HPDE6-E6E7 (cell line): Measurements from ENCODE around the gene DDX39B.
A peak's percentile ranks its signal among the peaks of the same experiment; 100 is the strongest.
"Not testable (repeated sequence)": the region's sequence is repeated elsewhere in the genome, so short reads cannot be mapped to it uniquely, and the experiment has no call there.

Source experiments
- DNase-seq: peaks from one replicate; pipeline ENCODE4 v3.0.0; 2011; ENCODE audit warnings: missing footprints; ENCODE audit errors: extremely low spot score

DDX39B gene

GRCh38 chr6:31541658-31542521 is at the start of gene DDX39B:
TSS of gene DDX39B (minus strand) at chr6:31542003. CDS start at chr6:31540532, 1,471 bp downstream.
- DNase-seq = peak; percentile 93

GRCh38 chr6:31590691-31591090 is 48.9 kb upstream of the DDX39B start:
- not testable (repeated sequence) for DNase-seq

DNA sequence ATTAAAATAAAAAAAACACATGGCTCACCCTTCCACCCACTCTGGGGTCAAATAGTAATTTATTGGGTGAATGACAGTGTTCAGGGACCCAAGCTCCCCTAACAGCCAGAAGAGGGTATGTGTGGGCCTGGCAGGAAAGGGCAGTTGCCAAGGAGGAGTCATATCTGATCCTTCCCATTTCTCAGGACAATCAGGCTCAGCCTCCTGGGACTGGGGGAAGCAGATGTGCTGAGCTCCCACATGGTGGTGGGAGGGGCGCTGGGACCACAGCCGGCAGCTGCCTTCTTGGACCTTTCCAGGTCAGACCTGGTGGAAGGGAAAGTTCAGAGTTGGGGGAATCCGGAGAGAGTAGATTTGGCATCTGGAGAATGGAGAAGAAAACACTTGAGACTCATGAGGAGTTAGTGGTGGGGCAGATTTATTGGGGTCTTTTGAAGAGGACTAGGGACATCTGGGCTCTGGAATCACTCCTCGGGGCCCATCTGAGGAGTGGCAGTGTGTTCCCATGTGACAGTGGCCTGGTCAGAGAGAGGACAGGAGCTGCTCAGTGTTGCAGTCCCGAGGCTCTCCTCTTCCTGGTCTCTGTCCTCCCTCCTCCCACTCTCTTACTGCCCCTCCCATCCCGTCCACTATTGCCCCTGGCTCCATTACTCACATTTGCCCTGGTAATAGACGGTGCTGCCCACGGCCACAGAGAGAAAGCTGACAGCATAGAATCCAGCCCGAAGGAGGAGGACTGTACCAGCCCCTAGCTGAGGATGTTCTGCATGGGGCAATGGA is 47.3 kb upstream of the DDX39B start:
- DNase-seq = no peak

DNA sequence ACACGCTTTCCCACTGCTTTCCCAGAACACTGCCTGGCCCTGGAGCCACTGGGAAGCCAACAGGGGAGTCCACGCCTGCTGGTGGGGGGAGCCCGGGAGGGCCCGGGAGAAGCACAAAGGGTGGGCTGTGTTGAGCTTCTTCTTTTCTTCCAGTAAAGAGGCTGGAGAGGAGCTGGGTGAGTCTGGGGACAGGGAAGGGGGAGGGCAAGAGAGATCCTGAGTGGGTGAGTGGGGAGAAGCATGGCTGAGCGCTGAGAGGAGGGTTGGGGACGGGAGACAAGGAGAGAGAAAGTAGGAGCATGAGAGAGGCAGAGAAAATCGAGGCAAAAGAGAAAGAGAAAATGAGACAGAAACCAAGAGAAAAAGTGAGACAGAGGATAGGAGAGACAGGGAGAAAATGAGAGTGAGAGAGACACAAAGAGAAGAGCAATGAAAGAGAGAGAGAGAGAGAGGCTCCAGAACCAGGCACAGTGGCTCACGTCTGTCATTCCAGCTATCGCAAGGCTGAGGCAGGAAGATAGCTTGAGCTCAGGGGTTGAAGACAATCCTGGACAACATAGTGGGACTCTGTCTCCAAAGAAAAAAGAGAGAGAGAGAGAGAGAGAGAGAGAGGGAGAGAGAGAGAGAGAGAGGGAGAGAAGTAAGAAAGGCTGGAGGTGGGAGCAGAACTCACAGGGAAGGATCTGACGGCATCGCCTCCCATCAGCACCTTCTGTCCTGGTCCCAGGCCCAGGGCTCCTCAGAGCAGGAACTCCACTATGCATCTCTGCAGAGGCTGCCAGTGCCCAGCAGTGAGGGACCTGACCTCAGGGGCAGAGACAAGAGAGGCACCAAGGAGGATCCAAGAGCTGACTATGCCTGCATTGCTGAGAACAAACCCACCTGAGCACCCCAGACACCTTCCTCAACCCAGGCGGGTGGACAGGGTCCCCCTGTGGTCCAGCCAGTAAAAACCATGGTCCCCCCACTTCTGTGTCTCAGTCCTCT is 46.3 kb upstream of the DDX39B start:
- no peak for DNase-seq

DNA sequence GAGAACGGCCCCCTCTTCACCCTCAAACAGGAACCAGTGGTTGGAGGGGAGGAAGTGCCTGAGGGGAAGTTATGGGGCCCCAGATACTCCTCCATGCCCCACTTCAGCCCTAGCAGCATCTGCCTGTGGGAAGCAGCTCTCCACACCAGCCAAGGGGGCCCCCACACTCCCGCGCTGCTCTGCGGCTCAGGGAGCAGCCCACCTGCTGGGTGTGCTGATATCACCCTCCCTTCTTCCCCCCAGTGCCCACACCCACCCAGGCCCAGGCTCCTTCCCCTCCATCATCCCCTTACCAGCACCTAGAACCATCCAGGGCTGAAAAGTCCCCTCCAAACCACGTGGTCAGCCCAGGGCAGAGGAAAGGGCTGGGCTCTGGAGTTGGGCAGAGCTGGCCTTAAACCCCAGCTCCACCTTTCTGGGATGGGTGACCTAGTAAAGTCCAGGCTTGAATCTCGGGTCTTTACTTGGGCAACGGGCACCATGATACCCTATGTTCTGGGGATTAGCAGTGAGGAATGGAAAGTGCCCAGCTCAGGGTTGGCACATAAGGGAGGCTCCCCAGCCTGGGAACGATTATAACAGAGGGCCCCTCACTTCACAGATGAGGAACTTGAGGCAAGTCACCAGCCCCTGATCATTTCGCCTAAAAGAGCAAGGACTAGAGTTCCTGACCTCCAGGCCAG is 44.9 kb upstream of the DDX39B start:
- DNase-seq = no peak

- DNase-seq = no peak
Observed at GRCh38 chr6:31586008-31586407, 44.2 kb upstream of the DDX39B start, which contains the start of gene LST1. TSS of gene LST1 (plus strand) at chr6:31586277. CDS start at chr6:31587300, 1,023 bp downstream.

- no peak for DNase-seq
Observed at GRCh38 chr6:31585491-31585890, 43.7 kb upstream of the DDX39B start.

DNA sequence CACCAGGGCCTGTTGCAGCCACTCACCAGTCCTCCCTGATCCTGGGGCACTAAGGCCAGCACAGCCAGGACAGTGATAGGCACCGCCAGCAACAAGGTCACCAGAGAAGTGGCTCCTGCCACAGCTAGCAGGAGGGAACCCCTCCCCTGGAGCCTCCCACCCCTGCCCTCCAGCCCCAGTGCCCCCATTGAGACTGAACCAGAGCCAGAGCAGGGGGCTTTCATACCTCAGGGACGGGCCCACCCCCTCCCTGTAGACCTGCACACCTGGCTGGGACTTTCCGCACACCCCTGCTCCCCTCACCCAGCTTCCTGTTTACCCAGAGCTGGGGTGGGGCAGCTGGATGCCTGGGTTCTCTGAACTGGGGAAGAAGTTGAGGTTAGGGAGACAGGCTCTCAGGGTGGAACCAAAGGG is 40.4 kb upstream of the DDX39B start, which contains the start of gene LTB:
Gene LTB, minus strand, starts transcription at position 195 of the 414 bp plus-strand sequence. Its CDS starts 7 bp downstream, at position 188.
- DNase-seq = no peak

DNA sequence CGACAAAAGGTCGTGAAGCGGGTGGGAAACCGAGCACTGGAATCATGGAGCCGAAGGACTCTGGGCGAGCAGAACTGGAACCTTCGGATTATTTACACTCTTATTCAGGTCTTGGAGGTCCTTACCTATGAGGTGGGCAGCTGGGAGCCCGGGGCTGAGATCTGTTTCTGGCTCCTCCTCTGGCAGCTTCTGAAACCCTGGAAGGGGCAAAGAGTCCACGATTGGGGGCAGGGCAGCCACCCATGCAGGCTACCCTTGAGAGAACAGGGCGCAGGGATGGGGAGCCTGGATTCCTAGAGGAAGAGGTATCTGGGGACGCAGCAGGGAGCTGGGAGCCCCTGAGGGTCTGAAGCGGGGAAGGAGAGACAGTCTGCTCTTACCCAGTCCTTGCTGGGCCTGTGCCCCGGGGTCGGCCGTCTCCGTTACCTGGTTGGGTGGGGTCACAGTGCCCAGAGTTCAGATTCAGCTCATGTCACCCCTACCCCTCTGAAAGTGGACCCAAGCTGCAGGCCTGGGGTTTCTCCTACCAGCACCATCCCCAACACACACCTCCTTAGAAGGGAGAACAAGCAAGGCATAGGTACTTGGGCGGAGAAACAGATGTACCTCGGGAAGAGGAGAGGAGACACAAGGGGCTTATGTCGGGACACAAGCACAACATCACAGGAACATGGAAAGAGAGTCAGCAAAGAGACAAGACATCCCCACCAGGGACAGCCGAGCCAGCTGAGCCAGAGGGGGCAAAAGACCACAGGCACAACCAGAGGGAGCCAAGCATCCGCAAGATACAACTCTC is 39.8 kb upstream of the DDX39B start:
- no peak for DNase-seq

- peak; percentile 78 for DNase-seq
Observed at GRCh38 chr6:31580807-31581433, 39.1 kb upstream of the DDX39B start.

- DNase-seq = no peak
Observed at GRCh38 chr6:31580438-31580740, 38.6 kb upstream of the DDX39B start.

DNA sequence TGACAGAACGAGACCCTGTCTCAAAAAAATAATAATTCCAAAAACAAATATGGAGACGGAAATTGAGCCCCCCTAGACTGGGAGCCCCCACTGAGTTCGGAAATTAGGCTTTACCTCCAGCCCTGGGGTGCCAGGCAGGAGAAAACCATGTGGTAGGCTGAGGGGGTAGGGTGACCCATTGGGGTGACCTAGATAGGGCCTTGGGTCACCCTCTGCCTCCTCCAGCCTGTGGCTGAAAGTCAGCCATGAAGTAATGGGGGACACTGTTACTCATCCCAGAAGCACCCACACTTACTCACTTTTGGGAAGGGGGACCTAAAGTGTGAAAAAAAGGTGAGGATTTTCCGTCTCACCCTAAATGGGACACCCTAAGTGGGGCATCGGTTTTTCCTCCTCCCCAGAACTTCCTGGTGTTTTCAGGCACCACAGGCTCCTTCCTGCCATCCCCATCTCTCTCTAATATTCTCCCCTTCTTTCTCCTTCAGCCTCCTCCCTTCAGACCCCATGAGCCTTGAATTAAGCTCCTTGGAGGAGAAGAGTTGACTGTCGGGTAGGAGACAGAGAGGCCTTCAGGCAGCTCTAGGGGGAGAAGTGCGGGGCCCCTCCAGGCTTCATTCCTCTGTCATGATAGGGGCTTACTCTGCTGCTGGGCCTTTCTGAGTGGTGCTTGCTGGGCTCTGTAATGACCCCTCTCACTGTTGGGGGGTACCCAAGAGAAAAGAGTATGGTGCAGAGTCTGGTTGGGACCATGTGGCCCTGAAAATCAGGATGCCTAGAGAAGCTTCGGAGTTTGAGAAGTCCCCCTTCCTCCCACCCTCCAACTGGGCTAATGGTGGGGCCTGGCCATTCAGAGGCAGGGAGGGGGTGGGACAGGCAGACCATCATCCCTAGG is 38.0 kb upstream of the DDX39B start:
- no peak for DNase-seq

- no peak for DNase-seq
Observed at GRCh38 chr6:31579119-31579505, 37.3 kb upstream of the DDX39B start.

GRCh38 chr6:31578184-31579118 is 36.6 kb upstream of the DDX39B start:
- DNase-seq = no peak

DNA sequence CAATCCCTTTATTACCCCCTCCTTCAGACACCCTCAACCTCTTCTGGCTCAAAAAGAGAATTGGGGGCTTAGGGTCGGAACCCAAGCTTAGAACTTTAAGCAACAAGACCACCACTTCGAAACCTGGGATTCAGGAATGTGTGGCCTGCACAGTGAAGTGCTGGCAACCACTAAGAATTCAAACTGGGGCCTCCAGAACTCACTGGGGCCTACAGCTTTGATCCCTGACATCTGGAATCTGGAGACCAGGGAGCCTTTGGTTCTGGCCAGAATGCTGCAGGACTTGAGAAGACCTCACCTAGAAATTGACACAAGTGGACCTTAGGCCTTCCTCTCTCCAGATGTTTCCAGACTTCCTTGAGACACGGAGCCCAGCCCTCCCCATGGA is 35.8 kb upstream of the DDX39B start:
- no peak for DNase-seq

- DNase-seq = no peak
Observed at GRCh38 chr6:31576897-31577578, 35.2 kb upstream of the DDX39B start.
